CD4-positive, CD25-positive, alpha-beta regulatory T cell (primary cell): ENCODE measurements around the gene FAM114A2. TPM values are rescaled to one million over a fixed set of nuclear protein-coding genes. Genes with fewer than 3 reads are reported as not detected.

Source experiments
- ATAC-seq, 2 donors: fragments of 150-1000 bp; cut with Tn5 transposase; one replicate each; pipeline ENCODE4 v1.10.0; 2021; ENCODE audit warnings: low read depth in 2 of 2, moderate number of reproducible peaks in 2 of 2, moderate library complexity in 1 of 2
- DNase-seq, 3 donors: peaks; one replicate each; pipeline versions ENCODE4 v3.0.0 to v3.0.0-alpha.2; 2012 to 2022; ENCODE audit warnings: mixed read lengths in 1 of 3
- H3K27ac ChIP-seq: one replicate; pipeline ENCODE4 v1.7.0; 2013; ENCODE audit warnings: mild to moderate bottlenecking, low read length; ENCODE audit not compliant: insufficient read depth, poor library complexity, severe bottlenecking
- H3K27me3 ChIP-seq: one replicate; pipeline ENCODE4 v1.7.0; 2013; ENCODE audit warnings: low read length; ENCODE audit not compliant: control insufficient read depth, insufficient read depth
- H3K36me3 ChIP-seq: one replicate; pipeline ENCODE4 v1.7.0; 2013; ENCODE audit warnings: mild to moderate bottlenecking, low read length, moderate library complexity; ENCODE audit not compliant: control insufficient read depth, insufficient read depth
- H3K4me1 ChIP-seq: 2 replicates; pipeline ENCODE4 v1.7.0; 2013; ENCODE audit warnings: mild to moderate bottlenecking, low read length; ENCODE audit not compliant: insufficient read depth, control insufficient read depth, poor library complexity, severe bottlenecking
- H3K4me3 ChIP-seq: one replicate; pipeline ENCODE4 v1.7.0; 2013; ENCODE audit warnings: low read depth, mild to moderate bottlenecking, low read length, moderate library complexity
- H3K9me3 ChIP-seq, 2 experiments: 1 replicate in 1 of 2; 2 replicates in 1 of 2; pipeline ENCODE4 v1.7.0; 2013; ENCODE audit warnings: low read length in 2 of 2, mild to moderate bottlenecking in 1 of 2, moderate library complexity in 1 of 2; ENCODE audit not compliant: control insufficient read depth in 2 of 2
- H3K27ac Mint-ChIP-seq, 3 donors: one replicate each; pipeline ENCODE4 v1.8.0; 2020 to 2022; ENCODE audit warnings: mild to moderate bottlenecking in 3 of 3, mixed read lengths in 3 of 3, moderate library complexity in 2 of 3
- H3K27me3 Mint-ChIP-seq: one replicate; pipeline ENCODE4 v1.8.0; 2022; ENCODE audit warnings: mild to moderate bottlenecking, mixed read lengths
- H3K36me3 Mint-ChIP-seq: one replicate; pipeline ENCODE4 v1.8.0; 2020; ENCODE audit warnings: mixed read lengths
- H3K4me1 Mint-ChIP-seq, 4 donors: one replicate each; pipeline ENCODE4 v1.8.0; 2020 to 2022; ENCODE audit warnings: mixed read lengths in 4 of 4, mild to moderate bottlenecking in 1 of 4
- H3K4me3 Mint-ChIP-seq, 4 donors: one replicate each; pipeline ENCODE4 v1.8.0; 2020 to 2022; ENCODE audit warnings: mild to moderate bottlenecking in 4 of 4, mixed read lengths in 4 of 4, moderate library complexity in 3 of 4
- H3K9me3 Mint-ChIP-seq, 7 donors: one replicate each; pipeline ENCODE4 v1.8.0; 2020 to 2022; ENCODE audit warnings: mixed read lengths in 7 of 7, mild to moderate bottlenecking in 3 of 7, moderate library complexity in 2 of 7
- polyA plus RNA-seq, 4 donors: library from polyadenylated mRNA; unstranded; fragments of 300-500 nt; fragmentation: Illumina TruSeq; gene quantifications; one replicate each; pipeline ENCODE4 v1.2.3, GENCODE V29; 2021
- total RNA-seq: library from RNA; stranded (reverse); gene quantifications from one replicate; pipeline ENCODE4 v1.2.3, GENCODE V29; 2022

Gene FAM114A2
- total and polyA plus RNA-seq, 5 donors from 2014 or later: 19.1 to 26.6 (median 22.8) TPM

GRCh38 chr5:154002093-154002492, 36.6 kb downstream of the FAM114A2 start:
- no peak overlapping the region for H3K27ac ChIP-seq
- peaks cover 40% of the 10 kb centered on the region for H3K36me3 ChIP-seq
- no peaks in the 10 kb centered on the region for H3K27me3 ChIP-seq
- H3K4me1 ChIP-seq: no peaks in the 10 kb centered on the region
- H3K9me3 ChIP-seq: no peaks in the 10 kb centered on the region
- H3K4me3 ChIP-seq: no peak overlapping the region
- H3K4me1 Mint-ChIP-seq: peaks cover 0 to 3% (median 0%) of the 10 kb centered on the region in 4 donors
- ATAC-seq: no peak
- H3K9me3 Mint-ChIP-seq: peaks cover 0 to 6% (median 0%) of the 10 kb centered on the region in 7 donors
- H3K27me3 Mint-ChIP-seq: no peaks in the 10 kb centered on the region
- H3K27ac Mint-ChIP-seq: no peak overlapping the region
- H3K36me3 Mint-ChIP-seq: peaks cover 55% of the 10 kb centered on the region
- H3K4me3 Mint-ChIP-seq: no peak overlapping the region
- DNase-seq: no peak

DNA sequence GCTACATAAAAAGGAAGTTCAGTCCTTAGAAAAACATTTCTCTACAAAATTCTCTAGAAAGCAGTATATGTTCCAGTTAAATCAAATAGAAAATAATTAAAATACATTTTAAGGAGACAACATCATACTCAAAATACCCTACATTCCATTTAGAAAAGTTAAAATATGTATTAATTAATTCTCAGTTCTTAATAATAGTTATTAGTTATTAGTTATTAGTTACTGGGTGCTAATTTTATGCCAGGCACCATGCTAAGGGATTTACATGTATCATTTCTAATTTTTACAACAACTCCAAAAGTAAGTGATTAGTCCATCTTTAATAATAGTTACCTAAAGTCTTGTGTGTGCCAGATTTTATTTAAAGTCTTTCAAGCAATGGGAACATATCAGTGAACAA, 38.0 kb downstream of the FAM114A2 start:
- DNase-seq (no peak), ATAC-seq (no peak)
- H3K36me3 ChIP-seq: peaks cover 40% of the 10 kb centered on the region
- no peak overlapping the region for H3K27ac ChIP-seq
- Mint-ChIP-seq H3K4me3 (no peak overlapping the region), H3K4me1 (peaks cover 0 to 5% (median 2%) of the 10 kb centered on the region in 4 donors), H3K27me3 (no peaks in the 10 kb centered on the region), H3K36me3 (peaks cover 58% of the 10 kb centered on the region), H3K27ac (no peak overlapping the region), H3K9me3 (peaks cover 0 to 6% (median 0%) of the 10 kb centered on the region in 7 donors)
- no peaks in the 10 kb centered on the region for H3K4me1 ChIP-seq
- no peaks in the 10 kb centered on the region for H3K9me3 ChIP-seq
- no peaks in the 10 kb centered on the region for H3K27me3 ChIP-seq
- no peak overlapping the region for H3K4me3 ChIP-seq

- no peak for DNase-seq
- no peak for ATAC-seq
- H3K4me3 Mint-ChIP-seq: no peak overlapping the region
- peaks cover 0 to 7% (median 2%) of the 10 kb centered on the region in 4 donors for H3K4me1 Mint-ChIP-seq
- H3K9me3 ChIP-seq: no peaks in the 10 kb centered on the region
- H3K4me1 ChIP-seq: no peaks in the 10 kb centered on the region
- peaks cover 0 to 6% (median 0%) of the 10 kb centered on the region in 7 donors for H3K9me3 Mint-ChIP-seq
- H3K36me3 ChIP-seq: peaks cover 40% of the 10 kb centered on the region
- H3K27ac ChIP-seq: no peak overlapping the region
- no peak overlapping the region for H3K27ac Mint-ChIP-seq
- H3K27me3 Mint-ChIP-seq: no peaks in the 10 kb centered on the region
- H3K4me3 ChIP-seq: no peak overlapping the region
- peaks cover 60% of the 10 kb centered on the region for H3K36me3 Mint-ChIP-seq
- no peaks in the 10 kb centered on the region for H3K27me3 ChIP-seq
Measured at GRCh38 chr5:153999995-154000394, 38.7 kb downstream of the FAM114A2 start.

- peaks cover 0 to 6% (median 0%) of the 10 kb centered on the region in 7 donors for H3K9me3 Mint-ChIP-seq
- ATAC-seq: no peak
- H3K27ac Mint-ChIP-seq: no peak overlapping the region
- Histone ChIP-seq H3K36me3 (peaks cover 44% of the 10 kb centered on the region), H3K4me1 (no peaks in the 10 kb centered on the region), H3K9me3 (no peaks in the 10 kb centered on the region), H3K27me3 (no peaks in the 10 kb centered on the region), H3K4me3 (no peak overlapping the region), H3K27ac (no peak overlapping the region)
- no peak for DNase-seq
- peaks cover 0 to 7% (median 4%) of the 10 kb centered on the region in 4 donors for H3K4me1 Mint-ChIP-seq
- H3K27me3 Mint-ChIP-seq: no peaks in the 10 kb centered on the region
- no peak overlapping the region for H3K4me3 Mint-ChIP-seq
- H3K36me3 Mint-ChIP-seq: peaks cover 68% of the 10 kb centered on the region
Measured at GRCh38 chr5:153998768-153999167, 39.9 kb downstream of the FAM114A2 start.

DNA sequence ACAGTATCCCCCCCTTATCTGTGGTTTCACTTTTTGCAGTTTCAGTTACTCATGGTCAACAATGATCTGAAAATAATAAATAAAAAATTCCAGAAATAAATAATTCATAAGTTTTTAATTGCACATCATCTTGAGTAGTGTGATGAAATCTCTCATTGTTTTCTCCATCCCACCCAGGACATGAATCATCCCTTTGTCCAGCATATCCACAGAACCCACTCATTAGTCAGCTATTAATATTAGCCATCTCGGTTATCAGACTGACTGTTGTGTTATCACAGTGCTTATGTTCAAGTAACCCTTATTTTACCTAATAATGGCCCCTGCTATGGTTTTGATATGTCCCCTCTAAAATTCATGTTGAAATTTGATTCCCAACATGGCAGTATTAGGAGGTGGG, 40.7 kb downstream of the FAM114A2 start:
- ATAC-seq (no peak), DNase-seq (no peak)
- Histone ChIP-seq H3K9me3 (no peaks in the 10 kb centered on the region), H3K4me1 (no peaks in the 10 kb centered on the region), H3K27me3 (no peaks in the 10 kb centered on the region), H3K27ac (no peak overlapping the region), H3K36me3 (peaks cover 47% of the 10 kb centered on the region), H3K4me3 (no peak overlapping the region)
- Mint-ChIP-seq H3K4me3 (no peak overlapping the region), H3K9me3 (peaks cover 0 to 6% (median 0%) of the 10 kb centered on the region in 7 donors), H3K4me1 (peaks cover 0 to 7% (median 4%) of the 10 kb centered on the region in 4 donors), H3K36me3 (peaks cover 73% of the 10 kb centered on the region), H3K27me3 (no peaks in the 10 kb centered on the region), H3K27ac (no peak overlapping the region)

DNA sequence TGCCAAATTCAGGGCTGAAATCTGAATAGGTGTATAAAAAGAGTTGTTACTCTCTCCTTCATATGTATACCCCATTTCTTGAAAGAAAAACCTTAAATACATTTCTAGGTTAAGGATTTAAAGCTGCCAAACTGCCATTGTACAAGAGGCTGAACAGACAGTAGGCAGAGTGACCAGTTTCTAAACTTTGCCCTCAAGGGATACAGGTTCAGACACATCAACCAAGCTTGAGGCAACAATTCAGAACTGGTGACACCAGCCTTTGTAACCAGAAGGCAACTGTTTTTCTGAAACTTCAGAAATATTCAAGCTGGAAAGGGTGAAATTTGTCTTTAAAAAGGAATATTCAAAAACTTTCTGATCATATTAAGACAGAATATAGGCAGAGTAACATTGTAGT, 47.5 kb downstream of the FAM114A2 start:
- no peaks in the 10 kb centered on the region for H3K27me3 ChIP-seq

DNA sequence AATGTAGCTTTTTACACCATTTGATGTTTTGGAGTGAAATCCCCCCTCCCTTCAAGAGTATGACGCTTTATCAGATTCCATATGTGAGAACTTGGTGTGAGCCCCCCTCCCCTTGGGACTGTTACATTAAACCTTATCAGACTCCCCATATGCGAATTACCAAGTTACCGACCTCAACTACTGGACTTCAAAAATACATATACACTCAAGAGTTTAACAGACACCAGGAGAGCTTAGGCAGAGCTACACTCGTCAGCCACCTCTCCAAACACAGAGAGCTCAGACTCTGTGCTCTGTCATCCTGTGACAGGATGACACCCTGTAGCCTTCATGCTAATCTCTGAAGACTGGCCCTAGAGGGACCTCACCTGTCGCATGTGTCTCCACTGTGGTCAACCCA, 50.2 kb downstream of the FAM114A2 start:
- Histone ChIP-seq H3K27me3 (no peaks in the 10 kb centered on the region), H3K9me3 (no peaks in the 10 kb centered on the region), H3K36me3 (peaks cover 14% of the 10 kb centered on the region), H3K27ac (no peak overlapping the region), H3K4me3 (no peak overlapping the region), H3K4me1 (no peaks in the 10 kb centered on the region)
- Mint-ChIP-seq H3K27me3 (peaks cover 2% of the 10 kb centered on the region), H3K4me3 (no peak overlapping the region), H3K4me1 (no peaks in the 10 kb centered on the region), H3K9me3 (no peaks in the 10 kb centered on the region), H3K36me3 (peaks cover 23% of the 10 kb centered on the region), H3K27ac (no peak overlapping the region)
- DNase-seq: no peak
- no peak for ATAC-seq

More for the DNA sequence above, 47.5 kb downstream of the FAM114A2 start:
- ATAC-seq (no peak), DNase-seq (no peak)
- Histone ChIP-seq H3K4me1 (no peaks in the 10 kb centered on the region), H3K27ac (no peak overlapping the region), H3K36me3 (peaks cover 18% of the 10 kb centered on the region), H3K9me3 (no peaks in the 10 kb centered on the region), H3K4me3 (no peak overlapping the region)
- no peak overlapping the region for H3K4me3 Mint-ChIP-seq
- H3K9me3 Mint-ChIP-seq: no peaks in the 10 kb centered on the region
- H3K36me3 Mint-ChIP-seq: peaks cover 45% of the 10 kb centered on the region
- peaks cover 0 to 6% (median 4%) of the 10 kb centered on the region in 4 donors for H3K4me1 Mint-ChIP-seq
- no peaks in the 10 kb centered on the region for H3K27me3 Mint-ChIP-seq
- H3K27ac Mint-ChIP-seq: no peak overlapping the region

DNA sequence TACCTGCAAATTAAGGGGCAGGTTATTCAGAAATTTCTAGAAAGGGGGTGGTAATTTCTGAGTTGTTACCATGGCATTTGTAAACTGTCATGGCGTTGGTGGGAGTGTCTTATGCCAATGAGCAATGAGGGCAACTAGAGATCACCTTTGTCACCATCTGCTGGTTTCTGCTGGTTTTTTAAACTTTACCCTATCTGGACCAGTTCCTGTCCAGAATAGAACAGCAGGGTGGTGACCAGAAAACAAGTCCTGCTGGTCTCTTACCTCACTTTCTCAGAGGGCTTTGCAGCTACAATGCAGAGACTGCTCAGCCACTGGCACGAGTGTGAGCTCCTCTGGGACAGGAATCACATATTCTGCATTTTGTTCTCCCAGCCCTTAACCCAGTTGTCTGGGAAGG, 51.4 kb downstream of the FAM114A2 start:
- DNase-seq: no peak
- Histone ChIP-seq H3K36me3 (peaks cover 6% of the 10 kb centered on the region), H3K9me3 (no peaks in the 10 kb centered on the region), H3K27me3 (no peaks in the 10 kb centered on the region), H3K27ac (no peak overlapping the region), H3K4me1 (no peaks in the 10 kb centered on the region), H3K4me3 (no peak overlapping the region)
- H3K27me3 Mint-ChIP-seq: peaks cover 5% of the 10 kb centered on the region
- no peak overlapping the region for H3K27ac Mint-ChIP-seq
- H3K4me1 Mint-ChIP-seq: no peaks in the 10 kb centered on the region
- peaks cover 19% of the 10 kb centered on the region for H3K36me3 Mint-ChIP-seq
- no peak for ATAC-seq
- H3K9me3 Mint-ChIP-seq: no peaks in the 10 kb centered on the region
- no peak overlapping the region for H3K4me3 Mint-ChIP-seq
